ACC112 (cell line): ENCODE data around the gene CNTN1.

Source experiments
- H2AFZ ChIP-seq: fragments of 200-600 bp; sonication (generic); one replicate; pipeline ENCODE4 v1.6.0; 2017; ENCODE audit warnings: antibody characterized with exemption, low read length; ENCODE audit not compliant: unreplicated experiment
- H3K27ac ChIP-seq: fragments of 200-600 bp; sonication (generic); 2 replicates; pipeline ENCODE4 v1.5.1; 2014; ENCODE audit warnings: low read depth, mild to moderate bottlenecking, antibody characterized with exemption, low read length, moderate library complexity
- H3K27me3 ChIP-seq: fragments of 200-600 bp; sonication (generic); 2 replicates; pipeline ENCODE4 v1.6.1; 2014; ENCODE audit warnings: mild to moderate bottlenecking, antibody characterized with exemption, low read length, moderate library complexity, mixed read lengths; ENCODE audit not compliant: insufficient read depth
- H3K36me3 ChIP-seq: fragments of 200-600 bp; sonication (generic); 2 replicates; pipeline ENCODE4 v1.6.1; 2016; ENCODE audit warnings: mild to moderate bottlenecking, antibody characterized with exemption, low read length, moderate library complexity, mixed read lengths; ENCODE audit not compliant: insufficient read depth
- H3K4me1 ChIP-seq: fragments of 200-600 bp; sonication (generic); one replicate; pipeline ENCODE4 v1.6.1; 2016; ENCODE audit warnings: low read length, mixed read lengths; ENCODE audit not compliant: insufficient read depth, unreplicated experiment, control insufficient read depth
- H3K4me3 ChIP-seq: fragments of 200-600 bp; sonication (generic); 2 replicates; pipeline ENCODE4 v1.5.1; 2014; ENCODE audit warnings: mild to moderate bottlenecking, low read depth, low read length
- H3K79me2 ChIP-seq: fragments of 200-600 bp; sonication (generic); one replicate; pipeline ENCODE4 v1.6.0; 2016; ENCODE audit warnings: low read length; ENCODE audit not compliant: control insufficient read depth, unreplicated experiment, insufficient read depth

Gene CNTN1

DNA sequence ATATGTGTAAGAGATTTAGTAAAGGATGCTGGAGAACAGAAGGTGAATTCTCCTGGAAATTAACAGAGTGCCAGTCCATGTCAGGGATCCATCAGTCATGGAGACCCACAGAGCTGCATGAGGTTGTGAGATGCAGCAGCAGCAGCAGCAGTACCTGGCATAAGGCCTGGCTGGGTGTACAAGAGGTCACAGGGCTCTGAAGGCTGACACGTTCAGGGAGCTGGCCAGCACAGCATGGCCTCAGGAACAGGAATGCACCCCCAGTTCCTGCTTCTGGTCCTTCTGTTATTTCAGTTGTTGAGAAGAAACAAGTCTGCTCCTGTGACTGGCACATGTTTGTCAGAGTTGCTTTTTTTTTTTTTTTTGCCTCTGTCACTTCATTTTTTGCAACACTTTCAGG lies 210.8 kb downstream of the CNTN1 start:
- H3K27ac ChIP-seq: no peak overlapping the region
- H3K4me3 ChIP-seq: no peak overlapping the region
- no peaks in the 10 kb centered on the region for H3K79me2 ChIP-seq
- no peak overlapping the region for H2AFZ ChIP-seq
- H3K36me3 ChIP-seq: no peaks in the 10 kb centered on the region
- H3K4me1 ChIP-seq: no peaks in the 10 kb centered on the region
- H3K27me3 ChIP-seq: no peaks in the 10 kb centered on the region

DNA sequence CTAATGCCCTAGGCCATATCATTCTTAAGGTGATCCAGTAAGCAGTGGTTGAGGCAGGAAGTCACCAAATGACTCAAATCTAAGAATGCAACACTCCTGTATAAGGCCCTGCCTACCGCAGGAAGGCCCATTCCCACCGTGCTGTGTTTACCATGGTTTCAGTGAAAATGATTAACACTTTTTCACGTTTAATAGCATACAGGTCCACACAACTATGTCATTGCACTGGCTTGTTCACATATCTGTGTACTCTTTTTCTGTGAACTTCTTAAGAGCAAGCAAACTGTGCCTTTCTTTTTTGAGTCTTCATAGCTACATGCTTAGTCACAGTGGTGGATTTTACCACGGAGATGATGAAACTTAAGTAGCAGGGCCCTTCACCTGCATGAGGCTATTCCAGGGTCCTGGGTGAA lies 214.9 kb downstream of the CNTN1 start:
- no peak overlapping the region for H2AFZ ChIP-seq
- no peaks in the 10 kb centered on the region for H3K36me3 ChIP-seq
- H3K4me1 ChIP-seq: no peaks in the 10 kb centered on the region
- H3K79me2 ChIP-seq: no peaks in the 10 kb centered on the region
- no peaks in the 10 kb centered on the region for H3K27me3 ChIP-seq
- H3K27ac ChIP-seq: no peak overlapping the region
- H3K4me3 ChIP-seq: no peak overlapping the region

DNA sequence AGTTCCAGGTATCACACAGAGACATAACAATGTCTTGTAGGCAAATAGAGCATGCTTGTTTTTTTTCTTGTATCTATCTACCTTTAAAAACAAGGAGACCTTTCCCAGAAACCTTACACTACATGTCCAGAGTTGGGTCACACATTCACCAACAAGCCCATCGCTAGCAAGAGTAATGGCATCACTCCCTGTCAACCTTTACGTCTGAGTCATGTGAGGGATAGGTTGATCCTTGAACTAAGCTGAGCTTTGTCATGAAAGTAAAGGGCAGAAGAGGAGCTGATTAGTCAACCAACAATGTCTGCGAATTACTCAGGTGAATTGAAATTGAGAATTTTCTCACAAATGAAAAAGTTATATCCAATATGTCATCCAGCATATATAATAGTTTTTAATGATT lies 219.4 kb downstream of the CNTN1 start:
- no peaks in the 10 kb centered on the region for H3K27me3 ChIP-seq
- no peaks in the 10 kb centered on the region for H3K79me2 ChIP-seq
- no peaks in the 10 kb centered on the region for H3K4me1 ChIP-seq
- no peak overlapping the region for H3K27ac ChIP-seq
- H2AFZ ChIP-seq: no peak overlapping the region
- H3K36me3 ChIP-seq: no peaks in the 10 kb centered on the region
- H3K4me3 ChIP-seq: no peak overlapping the region

DNA sequence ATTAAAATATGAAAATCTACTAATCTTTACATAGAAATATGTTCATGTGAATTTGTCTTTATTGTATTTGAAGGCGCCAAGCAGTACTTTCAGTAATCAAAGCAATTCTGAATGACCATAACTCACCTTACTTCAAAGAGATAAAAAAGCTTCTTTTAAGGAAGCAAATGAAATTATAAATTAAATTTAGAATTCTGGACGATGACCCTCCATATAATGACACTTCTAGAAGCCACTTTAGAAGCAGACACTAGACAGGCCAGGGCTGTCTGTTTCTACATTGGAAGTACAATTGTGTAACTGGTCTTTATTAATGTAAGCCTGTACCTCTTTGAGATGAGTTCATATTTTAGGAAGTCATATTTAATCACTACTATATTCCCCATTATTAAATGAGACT lies 222.9 kb downstream of the CNTN1 start:
- no peak overlapping the region for H2AFZ ChIP-seq
- no peak overlapping the region for H3K4me3 ChIP-seq
- no peaks in the 10 kb centered on the region for H3K4me1 ChIP-seq
- H3K36me3 ChIP-seq: no peaks in the 10 kb centered on the region
- no peak overlapping the region for H3K27ac ChIP-seq
- no peaks in the 10 kb centered on the region for H3K27me3 ChIP-seq
- H3K79me2 ChIP-seq: no peaks in the 10 kb centered on the region

DNA sequence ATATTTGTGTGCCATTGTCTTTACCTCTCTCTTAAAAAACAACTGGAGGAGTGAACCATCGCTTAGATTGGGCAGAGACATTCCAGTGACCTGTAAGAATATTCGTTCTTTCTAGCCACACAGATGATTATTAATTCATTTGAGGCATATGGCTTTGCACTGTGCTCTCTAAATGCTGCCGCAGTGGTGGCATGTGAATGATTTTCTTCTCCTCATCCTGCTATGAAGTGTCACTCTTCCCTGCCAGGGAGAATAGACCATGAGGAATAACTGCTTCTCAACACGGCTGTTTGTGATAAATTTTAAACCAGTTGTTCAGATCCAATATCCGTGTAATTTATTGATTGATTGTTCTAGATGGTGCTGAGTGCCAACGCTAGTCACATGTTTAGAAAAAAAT lies 225.3 kb downstream of the CNTN1 start:
- Histone ChIP-seq H2AFZ (no peak overlapping the region), H3K4me1 (no peaks in the 10 kb centered on the region), H3K4me3 (no peak overlapping the region), H3K36me3 (no peaks in the 10 kb centered on the region), H3K79me2 (no peaks in the 10 kb centered on the region), H3K27me3 (no peaks in the 10 kb centered on the region), H3K27ac (no peak overlapping the region)

DNA sequence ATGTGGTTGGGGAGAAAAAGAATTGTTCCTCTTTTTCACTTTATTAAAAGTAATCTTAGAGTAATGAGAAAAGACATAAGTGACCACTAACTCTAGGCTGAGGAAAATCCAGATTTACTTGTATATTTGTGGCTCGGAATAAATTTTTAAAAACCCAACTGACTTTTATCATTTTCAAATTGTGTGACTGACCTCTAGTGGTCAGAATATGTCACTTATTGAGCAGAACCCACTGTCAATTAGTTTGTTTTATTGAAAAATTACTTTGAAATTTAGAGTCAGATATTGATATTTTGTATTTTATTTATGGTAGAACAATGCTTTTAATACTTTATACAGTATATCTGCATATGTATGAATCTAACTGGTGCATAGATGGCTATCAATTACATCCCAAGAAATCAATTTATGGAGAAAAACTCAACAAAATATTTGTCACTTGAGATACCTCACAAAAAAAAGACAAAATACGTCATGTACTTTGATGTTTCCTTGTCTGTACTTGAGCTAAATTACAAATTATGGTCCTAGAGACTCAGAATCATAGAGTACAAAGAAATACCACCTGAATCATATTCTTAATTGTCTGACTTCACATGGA lies 229.4 kb downstream of the CNTN1 start:
- no peaks in the 10 kb centered on the region for H3K4me1 ChIP-seq
- H3K4me3 ChIP-seq: no peak overlapping the region

DNA sequence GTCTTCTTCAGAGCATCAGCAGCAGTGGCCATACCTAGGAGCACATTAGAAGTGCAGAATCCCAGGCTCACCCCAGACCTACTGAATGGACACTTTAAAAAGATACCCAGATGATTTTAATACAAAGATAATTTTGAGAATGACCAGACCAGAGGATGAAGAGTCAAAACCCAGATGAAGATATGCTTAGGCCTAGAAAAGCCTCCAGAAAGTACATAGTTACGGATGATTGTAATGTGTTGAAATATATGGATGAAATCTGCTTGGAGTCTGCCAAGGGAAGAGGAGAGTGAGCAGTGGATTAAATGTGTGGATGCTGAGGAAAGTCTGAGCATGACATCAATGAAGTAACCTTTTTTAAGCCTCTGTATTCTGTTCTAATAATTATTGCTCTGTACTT lies 245.7 kb downstream of the CNTN1 start:
- H2AFZ ChIP-seq: no peak overlapping the region
- no peaks in the 10 kb centered on the region for H3K79me2 ChIP-seq
- H3K27ac ChIP-seq: no peak overlapping the region
- no peak overlapping the region for H3K4me3 ChIP-seq
- no peaks in the 10 kb centered on the region for H3K4me1 ChIP-seq
- H3K36me3 ChIP-seq: no peaks in the 10 kb centered on the region
- H3K27me3 ChIP-seq: no peaks in the 10 kb centered on the region

More for the DNA sequence above, 229.4 kb downstream of the CNTN1 start:
- no peaks in the 10 kb centered on the region for H3K79me2 ChIP-seq
- no peaks in the 10 kb centered on the region for H3K36me3 ChIP-seq
- H3K27me3 ChIP-seq: no peaks in the 10 kb centered on the region
- no peak overlapping the region for H2AFZ ChIP-seq
- H3K27ac ChIP-seq: no peak overlapping the region

DNA sequence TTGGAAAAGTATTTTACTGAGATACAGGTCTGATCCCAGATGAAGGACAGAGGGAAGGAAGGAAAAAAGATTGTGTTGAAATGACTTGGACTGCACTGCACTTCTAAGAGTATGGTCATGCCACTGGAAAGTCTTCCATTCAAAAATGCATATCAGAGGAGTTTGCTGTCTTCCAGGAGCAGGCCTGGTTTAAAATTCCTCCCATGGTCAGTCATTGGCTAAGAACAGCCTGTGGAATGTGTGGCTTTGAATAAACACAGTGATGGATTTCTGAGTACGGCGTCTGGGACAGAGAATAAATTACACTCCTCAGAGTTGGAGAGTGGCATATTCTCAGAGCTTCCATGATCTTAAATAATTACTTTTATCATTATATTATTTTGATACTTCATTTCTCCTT lies 250.1 kb downstream of the CNTN1 start:
- Histone ChIP-seq H3K79me2 (no peaks in the 10 kb centered on the region), H3K27me3 (no peaks in the 10 kb centered on the region), H3K27ac (no peak overlapping the region)

DNA sequence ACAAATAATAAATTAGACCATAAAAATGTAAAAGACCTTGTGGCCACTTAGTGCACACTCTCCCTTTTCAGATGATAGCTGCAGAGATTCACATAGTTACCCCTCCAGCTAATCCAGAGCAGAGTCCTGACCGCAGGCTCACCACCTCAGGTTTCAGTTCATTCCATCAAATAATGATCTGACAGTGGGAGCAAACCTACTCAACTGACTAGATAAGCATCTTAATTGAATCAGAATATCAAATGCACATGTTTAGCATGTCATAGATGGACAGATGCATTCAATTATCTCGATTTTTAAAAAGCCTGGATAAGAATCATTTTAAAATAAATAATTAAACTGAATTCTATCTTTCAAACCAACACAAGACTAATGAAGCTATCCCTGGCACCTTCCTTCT lies 253.5 kb downstream of the CNTN1 start:
- H3K4me3 ChIP-seq: no peak overlapping the region
- no peaks in the 10 kb centered on the region for H3K79me2 ChIP-seq
- H3K27ac ChIP-seq: no peak overlapping the region
- no peak overlapping the region for H2AFZ ChIP-seq
- H3K27me3 ChIP-seq: no peaks in the 10 kb centered on the region
- no peaks in the 10 kb centered on the region for H3K4me1 ChIP-seq
- H3K36me3 ChIP-seq: no peaks in the 10 kb centered on the region

More for the DNA sequence above, 250.1 kb downstream of the CNTN1 start:
- no peaks in the 10 kb centered on the region for H3K36me3 ChIP-seq
- H3K4me1 ChIP-seq: no peaks in the 10 kb centered on the region
- H2AFZ ChIP-seq: no peak overlapping the region
- H3K4me3 ChIP-seq: no peak overlapping the region

DNA sequence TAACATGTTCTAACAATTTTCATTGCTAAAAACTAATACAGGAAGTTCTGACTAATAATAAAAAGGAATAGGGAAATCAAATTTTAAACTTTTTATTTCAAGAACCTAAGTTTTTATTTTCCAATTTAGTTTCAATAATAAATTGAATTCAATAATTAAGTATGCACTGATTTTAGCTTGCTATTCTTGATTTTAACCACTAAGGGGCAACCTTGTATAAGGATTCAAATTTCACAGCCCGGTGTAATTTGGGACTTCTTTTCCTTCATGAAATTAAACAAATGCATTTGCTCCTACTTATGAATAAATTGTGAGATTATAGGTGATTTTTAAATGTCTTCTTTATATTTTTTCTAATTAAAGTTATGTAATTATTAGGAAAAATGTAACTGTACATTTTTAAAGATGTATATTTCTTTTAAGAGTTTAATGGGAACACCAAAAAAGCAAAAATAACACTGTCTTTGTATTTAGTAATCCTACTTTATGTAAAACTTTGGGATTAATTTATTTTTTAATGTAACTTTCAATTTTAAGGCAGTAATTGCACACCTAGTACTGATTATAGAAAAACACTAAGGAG lies 254.5 kb downstream of the CNTN1 start:
- no peak overlapping the region for H2AFZ ChIP-seq
- no peaks in the 10 kb centered on the region for H3K79me2 ChIP-seq
- no peaks in the 10 kb centered on the region for H3K36me3 ChIP-seq
- H3K4me3 ChIP-seq: no peak overlapping the region
- no peak overlapping the region for H3K27ac ChIP-seq
- H3K4me1 ChIP-seq: no peaks in the 10 kb centered on the region
- no peaks in the 10 kb centered on the region for H3K27me3 ChIP-seq

DNA sequence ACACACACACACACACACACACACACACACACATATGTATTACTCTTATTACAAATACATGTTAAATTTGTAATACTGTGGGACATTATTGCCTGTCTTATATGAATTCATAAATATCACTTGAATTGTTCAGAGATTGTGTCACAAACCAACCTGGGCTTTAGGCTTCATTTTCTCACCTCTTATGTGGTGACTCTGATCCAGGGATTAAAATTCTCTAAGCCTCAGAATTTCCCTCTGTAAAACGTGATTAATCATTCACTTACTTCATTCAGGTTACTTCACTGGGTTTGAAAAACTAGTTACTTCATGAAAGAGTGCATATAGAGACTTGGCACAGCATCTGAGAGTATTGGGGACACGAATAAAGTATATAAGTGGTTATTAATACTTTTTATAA lies 255.6 kb downstream of the CNTN1 start:
- Histone ChIP-seq H3K4me3 (no peak overlapping the region), H3K79me2 (no peaks in the 10 kb centered on the region), H3K27me3 (no peaks in the 10 kb centered on the region), H3K36me3 (no peaks in the 10 kb centered on the region), H2AFZ (no peak overlapping the region), H3K27ac (no peak overlapping the region), H3K4me1 (no peaks in the 10 kb centered on the region)
